ENCODE measurements around the gene SIGLEC12.

- TF ChIP-seq, protein P1, sequence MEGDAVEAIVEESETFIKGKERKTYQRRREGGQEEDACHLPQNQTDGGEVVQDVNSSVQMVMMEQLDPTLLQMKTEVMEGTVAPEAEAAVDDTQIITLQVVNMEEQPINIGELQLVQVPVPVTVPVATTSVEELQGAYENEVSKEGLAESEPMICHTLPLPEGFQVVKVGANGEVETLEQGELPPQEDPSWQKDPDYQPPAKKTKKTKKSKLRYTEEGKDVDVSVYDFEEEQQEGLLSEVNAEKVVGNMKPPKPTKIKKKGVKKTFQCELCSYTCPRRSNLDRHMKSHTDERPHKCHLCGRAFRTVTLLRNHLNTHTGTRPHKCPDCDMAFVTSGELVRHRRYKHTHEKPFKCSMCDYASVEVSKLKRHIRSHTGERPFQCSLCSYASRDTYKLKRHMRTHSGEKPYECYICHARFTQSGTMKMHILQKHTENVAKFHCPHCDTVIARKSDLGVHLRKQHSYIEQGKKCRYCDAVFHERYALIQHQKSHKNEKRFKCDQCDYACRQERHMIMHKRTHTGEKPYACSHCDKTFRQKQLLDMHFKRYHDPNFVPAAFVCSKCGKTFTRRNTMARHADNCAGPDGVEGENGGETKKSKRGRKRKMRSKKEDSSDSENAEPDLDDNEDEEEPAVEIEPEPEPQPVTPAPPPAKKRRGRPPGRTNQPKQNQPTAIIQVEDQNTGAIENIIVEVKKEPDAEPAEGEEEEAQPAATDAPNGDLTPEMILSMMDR (IDR thresholded peaks at IDR 0.05), result no peak
- TF ChIP-seq EZH2phosphoT487 (IDR thresholded peaks at IDR 0.05), result no peak
Measured at GRCh38 chr19:51546107-51546649, 44.6 kb upstream of the SIGLEC12 start.
